ENCODE results near the gene JADE1. TPM values are rescaled to one million over a fixed set of nuclear protein-coding genes. Genes with fewer than 3 reads are reported as not detected.
A peak's percentile ranks its signal among the peaks of the same experiment; 100 is the strongest.

JADE1 gene
- total and polyA plus RNA-seq, 3 experiments from 2014 or later = 28.4 to 43.7 (median 29.1) TPM

- Histone ChIP-seq H3K4me1 (ENCODE audit: insufficient read depth, low read length) (peaks cover 34% of the 10 kb centered on the region), H3K27ac (ENCODE audit: low read depth, low read length) (peak overlapping the region; percentile 94), H3K27me3 (ENCODE audit: insufficient read depth, low read length, poor library complexity, severe bottlenecking) (no peaks in the 10 kb centered on the region), H3K9me3 (ENCODE audit: low read length) (no peaks in the 10 kb centered on the region), H3K4me3 (ENCODE audit: low read length) (peak overlapping the region; percentile 79), H3K36me3 (ENCODE audit: insufficient read depth, low read length) (no peaks in the 10 kb centered on the region)
- no peak for DNase-seq
- Mint-ChIP-seq H3K4me3 (peak overlapping the region; percentile 64 to 97 (median 88)), H3K36me3 (peaks cover 0 to 24% (median 0%) of the 10 kb centered on the region in 3 donors), H3K27me3 (peaks cover 0 to 2% of the 10 kb centered on the region in 2 donors), H3K4me1 (peaks cover 35 to 51% (median 45%) of the 10 kb centered on the region in 3 donors), H3K9me3 (no peaks in the 10 kb centered on the region), H3K27ac (peak overlapping the region; percentile 51 to 95 (median 79))
- POLR2A ChIA-PET = interaction anchor here (0.6 to 1.7 kb wide), 7 partner anchors 12 to 847 kb away, joined by 3 to 13 read pairs (median 4); partner anchors contain the start of genes ABHD18, MFSD8 and SCLT1
- CTCF ChIA-PET = interaction anchor here (0.6 to 2.6 kb wide), 11 partner anchors 10 to 761 kb away, joined by 3 to 7 read pairs (median 5); partner anchors contain the start of genes LARP1B and SCLT1
Measured at GRCh38 chr4:128812442-128813235, 3.1 kb downstream of the JADE1 start.

- Mint-ChIP-seq H3K27ac (peak overlapping the region in 4 of 8 donors; percentile 6 to 86 (median 64)), H3K27me3 (peaks cover 0 to 2% of the 10 kb centered on the region in 2 donors), H3K4me3 (peak overlapping the region in 5 of 7 donors; percentile 2 to 88 (median 39)), H3K9me3 (no peaks in the 10 kb centered on the region), H3K36me3 (peaks cover 0 to 30% (median 0%) of the 10 kb centered on the region in 3 donors), H3K4me1 (peaks cover 43 to 61% (median 54%) of the 10 kb centered on the region in 3 donors)
- Histone ChIP-seq H3K27me3 (ENCODE audit: insufficient read depth, low read length, poor library complexity, severe bottlenecking) (no peaks in the 10 kb centered on the region), H3K36me3 (ENCODE audit: insufficient read depth, low read length) (no peaks in the 10 kb centered on the region), H3K9me3 (ENCODE audit: low read length) (no peaks in the 10 kb centered on the region), H3K4me1 (ENCODE audit: insufficient read depth, low read length) (peaks cover 38% of the 10 kb centered on the region), H3K4me3 (ENCODE audit: low read length) (no peak overlapping the region), H3K27ac (ENCODE audit: low read depth, low read length) (no peak overlapping the region)
- no peak for DNase-seq
- CTCF ChIA-PET = interaction anchor here (1.1 to 2.6 kb wide), 3 partner anchors 9 to 280 kb away, joined by 3 to 7 read pairs (median 6); partner anchors contain the start of gene SCLT1
- POLR2A ChIA-PET = interaction anchor here (0.6 kb wide), 1 partner anchor 751 kb away, joined by 4 read pairs; no protein-coding TSS in a partner anchor
Measured at GRCh38 chr4:128813965-128814364, 4.5 kb downstream of the JADE1 start.

DNA sequence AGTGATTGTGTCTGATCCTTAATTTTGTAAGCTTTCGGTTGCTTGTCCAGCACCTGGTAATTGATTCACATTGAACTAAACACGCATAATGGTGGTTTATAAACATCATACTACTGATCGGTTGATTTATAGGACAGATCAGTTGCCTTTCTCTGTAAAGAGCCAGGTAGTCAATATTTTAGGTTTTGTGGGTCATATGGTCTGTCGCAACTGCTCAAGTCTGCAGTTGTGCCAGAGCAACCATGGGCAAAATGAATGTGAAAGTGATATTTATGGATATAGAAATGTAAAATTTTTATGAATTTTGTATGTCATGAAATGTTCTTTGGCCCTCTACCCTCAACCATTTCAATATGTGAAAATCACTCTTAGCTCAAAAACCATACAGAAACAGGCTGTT, 8.9 kb downstream of the JADE1 start:
- H3K27ac Mint-ChIP-seq = peak overlapping the region in 3 of 8 donors; percentile 28 to 80 (median 72)
- H3K4me1 ChIP-seq (ENCODE audit: insufficient read depth, low read length) = peaks cover 43% of the 10 kb centered on the region
- H3K27me3 ChIP-seq (ENCODE audit: insufficient read depth, low read length, poor library complexity, severe bottlenecking) = no peaks in the 10 kb centered on the region
- H3K27ac ChIP-seq (ENCODE audit: low read depth, low read length) = no peak overlapping the region
- H3K9me3 ChIP-seq (ENCODE audit: low read length) = no peaks in the 10 kb centered on the region
- H3K36me3 ChIP-seq (ENCODE audit: insufficient read depth, low read length) = no peaks in the 10 kb centered on the region
- no peaks in the 10 kb centered on the region for H3K27me3 Mint-ChIP-seq
- H3K4me1 Mint-ChIP-seq = peaks cover 62 to 82% (median 74%) of the 10 kb centered on the region in 3 donors
- CTCF ChIA-PET = interaction anchor here (1.0 kb wide), 1 partner anchor 44 kb away, joined by 4 read pairs; no protein-coding TSS in a partner anchor
- no peak for DNase-seq
- no peaks in the 10 kb centered on the region for H3K9me3 Mint-ChIP-seq
- peak overlapping the region in 2 of 7 donors; percentile 48 to 70 for H3K4me3 Mint-ChIP-seq
- H3K36me3 Mint-ChIP-seq = peaks cover 0 to 35% (median 0%) of the 10 kb centered on the region in 3 donors
- no peak overlapping the region for H3K4me3 ChIP-seq (ENCODE audit: low read length)
- POLR2A ChIA-PET = interaction anchor here (0.9 kb wide), 1 partner anchor 9 kb away, joined by 3 read pairs; the partner anchor contains the start of gene JADE1

GRCh38 chr4:128819082-128819742, 9.7 kb downstream of the JADE1 start:
- peaks cover 42% of the 10 kb centered on the region for H3K4me1 ChIP-seq (ENCODE audit: insufficient read depth, low read length)
- H3K4me1 Mint-ChIP-seq = peaks cover 61 to 79% (median 73%) of the 10 kb centered on the region in 3 donors
- no peak overlapping the region for H3K4me3 ChIP-seq (ENCODE audit: low read length)
- H3K27ac Mint-ChIP-seq = peak overlapping the region; percentile 5 to 97 (median 62)
- no peak for DNase-seq
- H3K4me3 Mint-ChIP-seq = peak overlapping the region in 6 of 7 donors; percentile 32 to 80 (median 59)
- peaks cover 0 to 36% (median 0%) of the 10 kb centered on the region in 3 donors for H3K36me3 Mint-ChIP-seq
- H3K9me3 Mint-ChIP-seq = no peaks in the 10 kb centered on the region
- no peaks in the 10 kb centered on the region for H3K27me3 ChIP-seq (ENCODE audit: insufficient read depth, low read length, poor library complexity, severe bottlenecking)
- H3K9me3 ChIP-seq (ENCODE audit: low read length) = no peaks in the 10 kb centered on the region
- no peaks in the 10 kb centered on the region for H3K36me3 ChIP-seq (ENCODE audit: insufficient read depth, low read length)
- H3K27ac ChIP-seq (ENCODE audit: low read depth, low read length) = no peak overlapping the region
- no peaks in the 10 kb centered on the region for H3K27me3 Mint-ChIP-seq
- ChIA-PET POLR2A (interaction anchor here (0.7 to 0.9 kb wide), 2 partner anchors 10 to 19 kb away, joined by 3 to 4 read pairs; partner anchors contain the start of gene JADE1), CTCF (interaction anchor here (1.0 kb wide), 1 partner anchor 43 kb away, joined by 4 read pairs; no protein-coding TSS in a partner anchor)

- POLR2A ChIA-PET = no interaction called here
- CTCF ChIA-PET = interaction anchor here (1.6 kb wide), 1 partner anchor 43 kb away, joined by 6 read pairs; no protein-coding TSS in a partner anchor
- H3K4me1 ChIP-seq (ENCODE audit: insufficient read depth, low read length) = peaks cover 43% of the 10 kb centered on the region
Measured at GRCh38 chr4:128820671-128821070, 11.2 kb downstream of the JADE1 start.

DNA sequence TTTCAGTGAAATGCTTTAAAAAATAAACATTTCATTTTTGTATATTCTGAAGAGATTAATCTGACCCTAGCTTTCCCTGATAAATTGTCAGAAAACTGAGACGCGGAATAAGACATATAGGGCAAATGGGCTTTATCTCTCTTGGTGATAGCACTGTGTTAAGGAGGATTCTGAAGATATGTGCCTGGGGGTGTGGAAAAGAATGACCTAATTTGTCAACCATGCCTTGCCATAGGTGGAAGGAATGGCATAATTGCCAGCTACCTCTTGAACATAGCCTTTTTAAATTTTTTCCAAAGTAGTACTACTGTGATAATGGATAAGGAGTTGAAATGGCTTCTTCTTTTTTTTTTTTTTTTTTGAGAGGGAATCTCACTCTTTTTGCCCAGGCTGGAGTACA, 11.7 kb downstream of the JADE1 start:
- CTCF ChIA-PET = interaction anchor here (1.6 kb wide), 1 partner anchor 42 kb away, joined by 6 read pairs; no protein-coding TSS in a partner anchor
- POLR2A ChIA-PET = no interaction called here
- H3K4me1 Mint-ChIP-seq = peaks cover 69 to 87% (median 80%) of the 10 kb centered on the region in 3 donors

More at GRCh38 chr4:128820671-128821070, 11.2 kb downstream of the JADE1 start:
- Mint-ChIP-seq H3K27me3 (no peaks in the 10 kb centered on the region), H3K36me3 (peaks cover 0 to 38% (median 0%) of the 10 kb centered on the region in 3 donors), H3K4me3 (no peak overlapping the region), H3K27ac (no peak overlapping the region), H3K9me3 (no peaks in the 10 kb centered on the region), H3K4me1 (peaks cover 69 to 87% (median 80%) of the 10 kb centered on the region in 3 donors)
- Histone ChIP-seq H3K36me3 (ENCODE audit: insufficient read depth, low read length) (no peaks in the 10 kb centered on the region), H3K27me3 (ENCODE audit: insufficient read depth, low read length, poor library complexity, severe bottlenecking) (no peaks in the 10 kb centered on the region), H3K9me3 (ENCODE audit: low read length) (no peaks in the 10 kb centered on the region), H3K27ac (ENCODE audit: low read depth, low read length) (no peak overlapping the region), H3K4me3 (ENCODE audit: low read length) (no peak overlapping the region)
- no peak for DNase-seq

DNA sequence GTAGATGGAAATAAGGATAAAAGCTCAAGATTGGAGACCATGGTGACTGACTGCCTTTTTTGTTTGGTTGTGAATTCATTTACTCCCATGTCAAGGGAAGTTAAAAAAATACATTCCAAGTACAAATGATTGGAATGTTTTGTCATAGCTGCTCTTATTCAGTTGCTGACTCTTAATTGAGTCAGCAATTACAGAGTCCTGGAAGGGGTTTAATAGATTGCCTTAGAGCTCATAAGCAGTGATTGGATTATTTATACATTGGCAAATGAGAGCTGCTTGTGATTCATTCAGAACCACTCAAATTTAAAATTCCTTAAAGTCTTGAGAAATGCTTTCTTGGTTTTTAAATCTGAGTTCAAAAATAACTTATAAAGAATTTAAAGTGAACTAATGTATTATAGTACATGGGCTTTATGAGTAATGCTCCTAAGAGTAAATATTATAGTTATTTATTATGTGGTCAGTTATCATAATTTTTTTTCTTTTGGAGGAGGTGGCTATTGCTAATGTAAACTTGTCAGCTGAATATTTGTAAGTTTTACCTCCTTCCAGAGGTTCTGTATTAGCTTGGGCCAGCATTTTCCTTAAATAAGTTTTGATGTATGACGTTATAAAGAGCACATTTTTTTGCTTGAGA, 13.6 kb downstream of the JADE1 start:
- no peaks in the 10 kb centered on the region for H3K9me3 ChIP-seq (ENCODE audit: low read length)
- Mint-ChIP-seq H3K4me1 (peaks cover 79 to 87% (median 85%) of the 10 kb centered on the region in 3 donors), H3K9me3 (no peaks in the 10 kb centered on the region), H3K27ac (no peak overlapping the region), H3K36me3 (peaks cover 0 to 34% (median 7%) of the 10 kb centered on the region in 3 donors), H3K4me3 (no peak overlapping the region), H3K27me3 (no peaks in the 10 kb centered on the region)
- no peak for DNase-seq
- no peaks in the 10 kb centered on the region for H3K36me3 ChIP-seq (ENCODE audit: insufficient read depth, low read length)
- CTCF ChIA-PET = interaction anchor here (0.7 to 1.7 kb wide), 4 partner anchors 9 to 36 kb away, joined by 3 to 7 read pairs (median 3); no protein-coding TSS in a partner anchor
- H3K27me3 ChIP-seq (ENCODE audit: insufficient read depth, low read length, poor library complexity, severe bottlenecking) = no peaks in the 10 kb centered on the region
- H3K27ac ChIP-seq (ENCODE audit: low read depth, low read length) = no peak overlapping the region
- peaks cover 36% of the 10 kb centered on the region for H3K4me1 ChIP-seq (ENCODE audit: insufficient read depth, low read length)
- H3K4me3 ChIP-seq (ENCODE audit: low read length) = no peak overlapping the region
- POLR2A ChIA-PET = no interaction called here

More for the DNA sequence above, 11.7 kb downstream of the JADE1 start:
- no peak for DNase-seq
- Histone ChIP-seq H3K27me3 (ENCODE audit: insufficient read depth, low read length, poor library complexity, severe bottlenecking) (no peaks in the 10 kb centered on the region), H3K9me3 (ENCODE audit: low read length) (no peaks in the 10 kb centered on the region), H3K4me3 (ENCODE audit: low read length) (no peak overlapping the region), H3K27ac (ENCODE audit: low read depth, low read length) (no peak overlapping the region), H3K4me1 (ENCODE audit: insufficient read depth, low read length) (peaks cover 39% of the 10 kb centered on the region), H3K36me3 (ENCODE audit: insufficient read depth, low read length) (no peaks in the 10 kb centered on the region)
- no peak overlapping the region for H3K4me3 Mint-ChIP-seq
- no peaks in the 10 kb centered on the region for H3K9me3 Mint-ChIP-seq
- H3K27ac Mint-ChIP-seq = no peak overlapping the region
- no peaks in the 10 kb centered on the region for H3K27me3 Mint-ChIP-seq
- peaks cover 0 to 36% (median 0%) of the 10 kb centered on the region in 3 donors for H3K36me3 Mint-ChIP-seq

Measured in CD8-positive, alpha-beta memory T cell (primary cell).